H9 (cell line): ENCODE measurements around the gene PLD4. TPM values are rescaled to one million over a fixed set of nuclear protein-coding genes. Genes with fewer than 3 reads are reported as not detected.
A peak's percentile ranks its signal among the peaks of the same experiment; 100 is the strongest.

Experiments
- DNase-seq: peaks from one replicate; pipeline ENCODE4 v3.0.0-alpha.2; 2017
- H2AFZ ChIP-seq: one replicate; pipeline ENCODE4 v1.6.1; 2013; ENCODE audit warnings: mild to moderate bottlenecking, low read length, control low read depth, moderate library complexity
- H2AK5ac ChIP-seq: 2 replicates; pipeline ENCODE4 v1.6.1; 2013; ENCODE audit warnings: low read length, control low read depth, mixed read lengths; ENCODE audit not compliant: insufficient read length
- H2BK120ac ChIP-seq: one replicate; pipeline ENCODE4 v1.6.1; 2013; ENCODE audit warnings: low read depth, mild to moderate bottlenecking, low read length, control low read depth, inconsistent platforms; ENCODE audit not compliant: poor library complexity, severe bottlenecking
- H2BK12ac ChIP-seq: 2 replicates; pipeline ENCODE4 v1.6.1; 2013; ENCODE audit warnings: low read length, control low read depth, mixed read lengths, low read depth; ENCODE audit not compliant: insufficient read length
- H2BK15ac ChIP-seq: 2 replicates; pipeline ENCODE4 v1.6.1; 2013; ENCODE audit warnings: low read depth, low read length, control low read depth
- H2BK20ac ChIP-seq: one replicate; pipeline ENCODE4 v1.6.1; 2013; ENCODE audit warnings: low read depth, mild to moderate bottlenecking, low read length, control low read depth, inconsistent platforms; ENCODE audit not compliant: poor library complexity, severe bottlenecking
- H2BK5ac ChIP-seq: 2 replicates; pipeline ENCODE4 v1.6.1; 2013; ENCODE audit warnings: low read length, control low read depth, mixed read lengths; ENCODE audit not compliant: insufficient read length
- H3K14ac ChIP-seq: 2 replicates; pipeline ENCODE4 v1.6.1; 2013; ENCODE audit warnings: low read length, control low read depth; ENCODE audit not compliant: insufficient read depth
- H3K18ac ChIP-seq: 2 replicates; pipeline ENCODE4 v1.6.1; 2013; ENCODE audit warnings: low read depth, mild to moderate bottlenecking, mixed read lengths, low read length, control low read depth; ENCODE audit not compliant: insufficient read length
- H3K23ac ChIP-seq: 2 replicates; pipeline ENCODE4 v1.6.1; 2013; ENCODE audit warnings: low read length, control low read depth, mixed read lengths, low read depth; ENCODE audit not compliant: insufficient read length
- H3K23me2 ChIP-seq: 2 replicates; pipeline ENCODE4 v1.6.1; 2013; ENCODE audit warnings: low read depth, mild to moderate bottlenecking, mixed read lengths, low read length, control low read depth; ENCODE audit not compliant: insufficient read length, poor library complexity, severe bottlenecking
- H3K27ac ChIP-seq: 2 replicates; pipeline ENCODE4 v1.5.1; 2013; ENCODE audit warnings: low read length, control low read depth, mixed read lengths, low read depth; ENCODE audit not compliant: insufficient read length
- H3K27me3 ChIP-seq: 2 replicates; pipeline ENCODE4 v1.6.1; 2013; ENCODE audit warnings: low read length, control low read depth, inconsistent platforms; ENCODE audit not compliant: insufficient read depth
- H3K4ac ChIP-seq: 2 replicates; pipeline ENCODE4 v1.6.1; 2013; ENCODE audit warnings: low read depth, mild to moderate bottlenecking, control low read depth, inconsistent platforms, low read length, moderate library complexity
- H3K4me1 ChIP-seq: 2 replicates; pipeline ENCODE4 v1.6.1; 2013; ENCODE audit warnings: low read length, control low read depth, inconsistent platforms; ENCODE audit not compliant: insufficient read depth
- H3K4me2 ChIP-seq: 2 replicates; pipeline ENCODE4 v1.6.1; 2013; ENCODE audit warnings: low read length, control low read depth, mixed read lengths; ENCODE audit not compliant: insufficient read length, insufficient read depth
- H3K56ac ChIP-seq: 2 replicates; pipeline ENCODE4 v1.6.1; 2013; ENCODE audit warnings: low read depth, mild to moderate bottlenecking, mixed read lengths, low read length, control low read depth; ENCODE audit not compliant: insufficient read length
- H3K79me1 ChIP-seq: 2 replicates; pipeline ENCODE4 v1.6.1; 2013; ENCODE audit warnings: low read depth, mild to moderate bottlenecking, moderate library complexity, low read length, control low read depth, inconsistent platforms; ENCODE audit not compliant: insufficient read depth, poor library complexity, severe bottlenecking
- H3K79me2 ChIP-seq: 2 replicates; pipeline ENCODE4 v1.6.1; 2013; ENCODE audit warnings: low read length, control low read depth, inconsistent platforms; ENCODE audit not compliant: insufficient read depth
- H3K9ac ChIP-seq: 2 replicates; pipeline ENCODE4 v1.6.1; 2013; ENCODE audit warnings: low read length, control low read depth, mixed read lengths; ENCODE audit not compliant: insufficient read length; ENCODE audit errors: extremely low read depth
- H3K9me3 ChIP-seq: one replicate; pipeline ENCODE4 v1.6.1; 2013; ENCODE audit warnings: low read depth, low read length, inconsistent platforms; ENCODE audit not compliant: control insufficient read depth
- H3T11ph ChIP-seq: one replicate; pipeline ENCODE4 v1.6.1; 2013; ENCODE audit warnings: mild to moderate bottlenecking, low read length, control low read depth, inconsistent platforms
- H4K20me1 ChIP-seq: one replicate; pipeline ENCODE4 v1.6.1; 2013; ENCODE audit not compliant: control insufficient read depth, insufficient read length, insufficient read depth
- H4K5ac ChIP-seq: 2 replicates; pipeline ENCODE4 v1.6.1; 2013; ENCODE audit warnings: low read depth, mild to moderate bottlenecking, mixed read lengths, low read length, control low read depth; ENCODE audit not compliant: insufficient read length
- H4K8ac ChIP-seq: replicated peaks from 2 replicates; pipeline ENCODE4 v1.6.1; 2013; ENCODE audit warnings: low read length, control low read depth, mixed read lengths, low read depth; ENCODE audit not compliant: insufficient read length
- H4K91ac ChIP-seq: 2 replicates; pipeline ENCODE4 v1.6.1; 2013; ENCODE audit warnings: low read depth, mild to moderate bottlenecking, moderate library complexity, mixed read lengths, low read length, control low read depth; ENCODE audit not compliant: insufficient read length
- H3K27ac Mint-ChIP-seq, 3 experiments: 2 replicates in 2 of 3; 3 replicates in 1 of 3; pipeline ENCODE4 v1.8.0; 2020 to 2021; ENCODE audit warnings: mixed read lengths in 3 of 3, mild to moderate bottlenecking in 1 of 3, moderate library complexity in 1 of 3
- H3K27me3 Mint-ChIP-seq: 2 replicates; pipeline ENCODE4 v1.8.0; 2021; ENCODE audit warnings: low read depth, mild to moderate bottlenecking, moderate library complexity, mixed read lengths
- H3K36me3 Mint-ChIP-seq, 3 experiments: 2 replicates in 2 of 3; 3 replicates in 1 of 3; pipeline ENCODE4 v1.8.0; 2020 to 2021; ENCODE audit warnings: low read depth in 3 of 3, mixed read lengths in 3 of 3; ENCODE audit not compliant: insufficient read depth in 1 of 3
- H3K4me1 Mint-ChIP-seq, 2 experiments: 2 replicates each; pipeline ENCODE4 v1.8.0; 2020; ENCODE audit warnings: mixed read lengths in 2 of 2
- H3K4me3 Mint-ChIP-seq, 2 experiments: 2 replicates in 1 of 2; 3 replicates in 1 of 2; pipeline ENCODE4 v1.8.0; 2020 to 2021; ENCODE audit warnings: mild to moderate bottlenecking in 2 of 2, mixed read lengths in 2 of 2, moderate library complexity in 1 of 2
- H3K9me3 Mint-ChIP-seq, 2 experiments: 2 replicates in 1 of 2; 3 replicates in 1 of 2; pipeline ENCODE4 v1.8.0; 2020; ENCODE audit warnings: mild to moderate bottlenecking in 2 of 2, mixed read lengths in 2 of 2, moderate library complexity in 1 of 2
- WGBS: extraction: QIAGEN DNeasy Blood & Tissue Kit; methylation state at CpG from one replicate; pipeline ENCODE4 v1.1.7; 2013; ENCODE audit warnings: missing lambda C conversion rate, low lambda C conversion rate, mixed read lengths; ENCODE audit not compliant: insufficient read length; ENCODE audit errors: extremely low coverage; 5-methylcytosine and 5-hydroxymethylcytosine counted together
- total RNA-seq: library from RNA; stranded (reverse); gene quantifications from 2 replicates; pipeline ENCODE4 v1.2.1, GENCODE V29; 2021
- TF ChIP-seq, protein P1 (sequence below): fragments of 200-600 bp; sonication (generic); conservative IDR thresholded peaks from 3 replicates; pipeline ENCODE4 v1.8.0; 2021; ENCODE audit warnings: antibody characterized with exemption, mild to moderate bottlenecking

Gene PLD4
- total RNA-seq, 1 experiment from 2014 or later, result not detected

DNA sequence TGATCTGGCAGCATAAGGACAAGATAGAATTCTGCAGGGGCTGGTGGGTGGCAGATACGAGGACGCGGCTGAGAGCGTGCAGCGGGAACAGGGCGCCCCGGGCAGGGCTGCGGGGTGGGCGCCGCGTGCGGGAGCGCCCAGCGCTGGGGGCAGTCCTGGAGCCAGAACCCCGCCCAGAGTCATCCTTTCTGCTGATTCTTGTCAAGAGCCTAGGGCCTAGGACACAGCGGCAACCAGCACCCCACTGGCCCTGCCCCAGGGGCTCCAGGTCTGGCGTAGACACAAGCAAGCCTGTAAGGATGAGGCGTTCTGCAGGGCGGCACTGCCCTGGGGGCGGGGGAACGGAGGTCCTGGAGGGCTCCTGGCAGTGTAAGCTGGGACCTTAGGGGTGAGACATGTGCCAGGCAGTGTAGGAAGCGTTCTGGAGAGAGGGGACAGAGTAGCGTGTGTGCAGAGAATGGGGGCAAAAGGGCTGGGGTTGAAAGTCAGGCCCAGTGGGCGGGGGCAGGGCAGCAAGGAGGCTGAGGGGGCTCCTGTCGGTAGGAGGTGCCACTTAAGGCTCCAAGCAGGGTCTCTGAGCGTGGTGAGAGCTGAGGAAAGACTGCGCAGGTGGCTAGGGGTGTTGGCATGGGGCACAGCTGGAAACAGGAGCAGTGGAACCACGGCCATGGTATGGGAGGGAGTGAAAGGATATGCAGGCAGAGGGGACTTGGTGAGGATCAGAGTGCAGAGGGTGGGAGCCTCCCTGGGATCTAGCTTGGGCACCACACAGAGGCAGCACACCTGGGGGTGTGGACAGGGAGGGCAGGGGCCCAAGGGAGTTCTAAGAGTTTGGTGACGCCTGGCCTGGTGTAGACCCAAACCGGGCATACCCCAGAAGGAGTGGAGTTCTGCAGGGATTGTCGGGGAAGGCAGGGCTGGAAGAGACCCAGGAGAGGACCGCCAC is 54.3 kb downstream of the PLD4 start:
- H3K27me3 ChIP-seq, result peaks cover 14% of the 10 kb centered on the region; the same call in 1 of the 2 replicates
- Mint-ChIP-seq H3K9me3 (no peaks in the 10 kb centered on the region; a peak in 1 of 5 replicates), H3K36me3 (no peaks in the 10 kb centered on the region), H3K4me3 (peak overlapping the region; percentile 53 to 76), H3K27me3 (peaks cover 64% of the 10 kb centered on the region), H3K4me1 (peaks cover 15 to 28% of the 10 kb centered on the region in 2 experiments), H3K27ac (no peak overlapping the region)
- no peaks in the 10 kb centered on the region for H3K79me2 ChIP-seq
- no peaks in the 10 kb centered on the region for H3K23me2 ChIP-seq
- peak; percentile 38 for DNase-seq
- TF ChIP-seq, protein P1, sequence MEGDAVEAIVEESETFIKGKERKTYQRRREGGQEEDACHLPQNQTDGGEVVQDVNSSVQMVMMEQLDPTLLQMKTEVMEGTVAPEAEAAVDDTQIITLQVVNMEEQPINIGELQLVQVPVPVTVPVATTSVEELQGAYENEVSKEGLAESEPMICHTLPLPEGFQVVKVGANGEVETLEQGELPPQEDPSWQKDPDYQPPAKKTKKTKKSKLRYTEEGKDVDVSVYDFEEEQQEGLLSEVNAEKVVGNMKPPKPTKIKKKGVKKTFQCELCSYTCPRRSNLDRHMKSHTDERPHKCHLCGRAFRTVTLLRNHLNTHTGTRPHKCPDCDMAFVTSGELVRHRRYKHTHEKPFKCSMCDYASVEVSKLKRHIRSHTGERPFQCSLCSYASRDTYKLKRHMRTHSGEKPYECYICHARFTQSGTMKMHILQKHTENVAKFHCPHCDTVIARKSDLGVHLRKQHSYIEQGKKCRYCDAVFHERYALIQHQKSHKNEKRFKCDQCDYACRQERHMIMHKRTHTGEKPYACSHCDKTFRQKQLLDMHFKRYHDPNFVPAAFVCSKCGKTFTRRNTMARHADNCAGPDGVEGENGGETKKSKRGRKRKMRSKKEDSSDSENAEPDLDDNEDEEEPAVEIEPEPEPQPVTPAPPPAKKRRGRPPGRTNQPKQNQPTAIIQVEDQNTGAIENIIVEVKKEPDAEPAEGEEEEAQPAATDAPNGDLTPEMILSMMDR, result no peak
- no peak overlapping the region for H2BK120ac ChIP-seq
- H2BK5ac ChIP-seq, result no peak overlapping the region
- H3K18ac ChIP-seq, result no peak overlapping the region
- H3K23ac ChIP-seq, result no peak overlapping the region
- no peak overlapping the region for H2BK20ac ChIP-seq
- no peak overlapping the region for H3T11ph ChIP-seq
- no peaks in the 10 kb centered on the region for H3K9me3 ChIP-seq
- H2BK15ac ChIP-seq, result no peak overlapping the region
- H4K20me1 ChIP-seq, result peaks cover 7% of the 10 kb centered on the region
- H3K27ac ChIP-seq, result no peak overlapping the region
- no peak overlapping the region for H3K56ac ChIP-seq
- no peak overlapping the region for H4K5ac ChIP-seq
- H3K9ac ChIP-seq, result no peak overlapping the region
- H4K8ac ChIP-seq, result no peak overlapping the region
- H3K4ac ChIP-seq, result no peak overlapping the region
- WGBS, result no CpG with 5 or more reads among the region's 32 CpGs
- no peak overlapping the region for H4K91ac ChIP-seq
- no peak overlapping the region for H2AFZ ChIP-seq
- no peak overlapping the region for H3K14ac ChIP-seq
- no peaks in the 10 kb centered on the region for H3K4me1 ChIP-seq
- no peak overlapping the region for H2AK5ac ChIP-seq
- H3K4me2 ChIP-seq, result no peak overlapping the region
- no peak overlapping the region for H2BK12ac ChIP-seq
- H3K79me1 ChIP-seq, result no peaks in the 10 kb centered on the region
